SU-DHL-6 (cell line): ENCODE data around the gene SDK1.

ENCODE experiments used
- EZH2phosphoT487 ChIP-seq: fragments of 200-600 bp; sonication (generic), shearing (Covaris generic); conservative IDR thresholded peaks from 2 replicates; pipeline ENCODE4 v1.6.1; 2018; ENCODE audit warnings: mild to moderate bottlenecking, antibody characterized with exemption, low read length, moderate library complexity, mixed read lengths
- TF ChIP-seq, protein P1 (sequence below): fragments of 200-600 bp; sonication (generic); IDR thresholded peaks from one replicate; pipeline ENCODE4 v1.5.1; 2017; ENCODE audit warnings: antibody characterized with exemption, mild to moderate bottlenecking, low read length, moderate library complexity; ENCODE audit not compliant: insufficient read depth, poor library complexity, severe bottlenecking

DNA sequence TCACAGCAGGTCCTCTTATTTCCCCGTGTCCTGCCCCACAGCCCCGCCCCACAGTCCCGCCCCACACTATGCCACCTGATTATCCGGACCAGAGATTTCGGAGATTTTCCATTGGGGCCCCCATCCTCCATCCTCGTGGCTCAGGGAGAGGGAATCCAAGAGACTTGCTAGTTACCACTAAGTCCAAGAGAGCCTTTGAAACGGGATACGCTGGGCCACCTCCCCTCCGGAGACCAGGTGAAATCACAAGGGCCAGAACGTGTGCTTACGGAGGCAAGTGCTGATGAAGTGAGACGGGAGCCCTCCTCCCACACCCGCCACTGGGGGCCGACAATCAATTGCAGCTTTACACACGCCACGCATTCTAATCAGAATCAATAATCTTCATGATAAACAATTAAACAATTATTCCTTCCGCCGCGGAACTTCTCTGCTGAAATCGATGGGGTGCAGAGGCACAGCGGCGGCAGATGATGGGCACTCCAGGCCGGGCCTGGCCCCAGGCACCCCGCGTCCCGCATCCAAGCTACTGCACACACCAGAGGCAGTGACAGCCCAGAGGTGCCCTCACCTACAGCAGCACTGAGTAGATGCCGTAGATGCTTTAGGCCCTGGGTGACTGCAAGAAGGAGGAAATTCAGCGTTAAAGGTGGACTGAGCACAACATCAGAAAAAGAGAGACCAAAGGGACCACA, 847.0 kb downstream of the SDK1 start:
- TF ChIP-seq, protein P1, sequence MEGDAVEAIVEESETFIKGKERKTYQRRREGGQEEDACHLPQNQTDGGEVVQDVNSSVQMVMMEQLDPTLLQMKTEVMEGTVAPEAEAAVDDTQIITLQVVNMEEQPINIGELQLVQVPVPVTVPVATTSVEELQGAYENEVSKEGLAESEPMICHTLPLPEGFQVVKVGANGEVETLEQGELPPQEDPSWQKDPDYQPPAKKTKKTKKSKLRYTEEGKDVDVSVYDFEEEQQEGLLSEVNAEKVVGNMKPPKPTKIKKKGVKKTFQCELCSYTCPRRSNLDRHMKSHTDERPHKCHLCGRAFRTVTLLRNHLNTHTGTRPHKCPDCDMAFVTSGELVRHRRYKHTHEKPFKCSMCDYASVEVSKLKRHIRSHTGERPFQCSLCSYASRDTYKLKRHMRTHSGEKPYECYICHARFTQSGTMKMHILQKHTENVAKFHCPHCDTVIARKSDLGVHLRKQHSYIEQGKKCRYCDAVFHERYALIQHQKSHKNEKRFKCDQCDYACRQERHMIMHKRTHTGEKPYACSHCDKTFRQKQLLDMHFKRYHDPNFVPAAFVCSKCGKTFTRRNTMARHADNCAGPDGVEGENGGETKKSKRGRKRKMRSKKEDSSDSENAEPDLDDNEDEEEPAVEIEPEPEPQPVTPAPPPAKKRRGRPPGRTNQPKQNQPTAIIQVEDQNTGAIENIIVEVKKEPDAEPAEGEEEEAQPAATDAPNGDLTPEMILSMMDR, result no peak
- no peak for TF ChIP-seq EZH2phosphoT487
